IMR-90 (cell line): ENCODE data around the gene TRNAU1AP. TPM values are rescaled to one million over a fixed set of nuclear protein-coding genes. Genes with fewer than 3 reads are reported as not detected.
A peak's percentile ranks its signal among the peaks of the same experiment; 100 is the strongest.

Experiments used
- ATAC-seq: fragments of 200-7000 bp; cut with Tn5 transposase; 2 replicates; pipeline ENCODE4 v1.9.1; 2020; ENCODE audit warnings: low read depth, mild to moderate bottlenecking, moderate library complexity
- BruUV-seq: library from RNA; stranded (reverse); fragments of 400-500 nt; replicated peaks from 2 replicates; lab custom pipeline; 2021; lab: Mats Ljungman, UMichigan
- CTCF ChIA-PET: fragments of 300-600 bp; formaldehyde crosslinking; extraction: SDS; loops from one replicate; lab custom pipeline; 2021; ENCODE audit warnings: antibody characterized with exemption; lab: Yijun Ruan, JAX
- POLR2A ChIA-PET: fragments of 300-600 bp; sonication (Branson Sonifier 250); formaldehyde crosslinking; loops from one replicate; lab custom pipeline; 2022; ENCODE audit warnings: antibody characterized with exemption; ENCODE audit not compliant: unreplicated experiment; lab: Charles Lee
- DNase-seq: peaks from one replicate; pipeline ENCODE4 v3.0.0; 2013
- H2AFZ ChIP-seq: replicated peaks from 2 replicates; pipeline ENCODE3; 2013; ENCODE audit warnings: low read length, mild to moderate bottlenecking; ENCODE audit not compliant: poor library complexity
- H2AK5ac ChIP-seq: 2 replicates; pipeline ENCODE4 v1.6.1; 2013; ENCODE audit warnings: low read depth, low read length, inconsistent platforms
- H2AK9ac ChIP-seq: replicated peaks from 2 replicates; pipeline ENCODE3; 2013; ENCODE audit warnings: mild to moderate bottlenecking, low read depth, low read length, moderate library complexity; ENCODE audit not compliant: poor library complexity
- H2BK120ac ChIP-seq: 2 replicates; pipeline ENCODE4 v1.6.1; 2013; ENCODE audit warnings: low read depth, low read length, inconsistent platforms
- H2BK15ac ChIP-seq: 3 replicates; pipeline ENCODE4 v1.6.1; 2013; ENCODE audit warnings: low read depth, low read length, inconsistent platforms
- H2BK20ac ChIP-seq: 2 replicates; pipeline ENCODE4 v1.6.1; 2013; ENCODE audit warnings: low read depth, mild to moderate bottlenecking, inconsistent platforms, low read length, moderate library complexity
- H2BK5ac ChIP-seq: 2 replicates; pipeline ENCODE4 v1.6.1; 2013; ENCODE audit warnings: mild to moderate bottlenecking, low read depth, low read length, inconsistent platforms; ENCODE audit not compliant: poor library complexity, severe bottlenecking
- H3K14ac ChIP-seq: replicated peaks from 2 replicates; pipeline ENCODE4 v1.6.1; 2013; ENCODE audit warnings: low read depth, low read length, inconsistent platforms
- H3K18ac ChIP-seq: 2 replicates; pipeline ENCODE4 v1.6.1; 2013; ENCODE audit warnings: low read depth, low read length, control low read depth
- H3K23ac ChIP-seq: 2 replicates; pipeline ENCODE4 v1.6.1; 2013; ENCODE audit warnings: low read depth, low read length, inconsistent platforms
- H3K27ac ChIP-seq: 2 replicates; pipeline ENCODE4 v1.5.1; 2013; ENCODE audit warnings: mild to moderate bottlenecking, control low read depth, low read length; ENCODE audit not compliant: insufficient read depth
- H3K27me3 ChIP-seq: 2 replicates; pipeline ENCODE4 v1.6.1; 2013; ENCODE audit warnings: low read length; ENCODE audit not compliant: control insufficient read depth, insufficient read depth
- H3K36me3 ChIP-seq: 2 replicates; pipeline ENCODE4 v1.6.1; 2013; ENCODE audit warnings: low read length, mixed read lengths; ENCODE audit not compliant: control insufficient read depth, insufficient read depth
- H3K4ac ChIP-seq: 2 replicates; pipeline ENCODE4 v1.6.1; 2013; ENCODE audit warnings: low read depth, low read length, inconsistent platforms
- H3K4me1 ChIP-seq: 2 replicates; pipeline ENCODE4 v1.6.1; 2013; ENCODE audit warnings: low read length, mixed read lengths; ENCODE audit not compliant: control insufficient read depth, insufficient read depth
- H3K4me2 ChIP-seq: 2 replicates; pipeline ENCODE4 v1.6.1; 2013; ENCODE audit warnings: low read depth, mild to moderate bottlenecking, control low read depth, low read length, moderate library complexity
- H3K4me3 ChIP-seq: 2 replicates; pipeline ENCODE4 v1.5.1; 2013; ENCODE audit warnings: low read depth, mild to moderate bottlenecking, control low read depth, low read length, moderate library complexity; ENCODE audit not compliant: insufficient read depth
- H3K56ac ChIP-seq: 2 replicates; pipeline ENCODE4 v1.6.1; 2013; ENCODE audit warnings: low read length, inconsistent platforms; ENCODE audit not compliant: insufficient read depth; ENCODE audit errors: extremely low read depth
- H3K79me1 ChIP-seq, 2 experiments: 2 replicates each; pipeline ENCODE4 v1.6.1; 2013; ENCODE audit warnings: low read length in 2 of 2, inconsistent platforms in 1 of 2, low read depth in 1 of 2
- H3K9ac ChIP-seq: 2 replicates; pipeline ENCODE4 v1.6.1; 2013; ENCODE audit warnings: low read depth, low read length, control low read depth
- H3K9me1 ChIP-seq: 2 replicates; pipeline ENCODE4 v1.6.1; 2013; ENCODE audit warnings: low read length, inconsistent platforms; ENCODE audit not compliant: insufficient read depth
- H3K9me3 ChIP-seq: 2 replicates; pipeline ENCODE4 v1.6.1; 2013; ENCODE audit warnings: low read length; ENCODE audit not compliant: control insufficient read depth, insufficient read depth
- H4K20me1 ChIP-seq: 2 replicates; pipeline ENCODE4 v1.6.1; 2013; ENCODE audit warnings: low read length, inconsistent platforms; ENCODE audit not compliant: insufficient read depth
- H4K5ac ChIP-seq: 2 replicates; pipeline ENCODE4 v1.6.1; 2013; ENCODE audit warnings: mild to moderate bottlenecking, low read depth, low read length, control low read depth
- H4K8ac ChIP-seq, 2 experiments: 2 replicates each; pipeline ENCODE4 v1.6.1; 2013; ENCODE audit warnings: low read depth in 2 of 2, low read length in 2 of 2, control low read depth in 1 of 2, inconsistent platforms in 1 of 2
- H4K91ac ChIP-seq: 2 replicates; pipeline ENCODE4 v1.6.1; 2013; ENCODE audit warnings: low read depth, low read length, inconsistent platforms; ENCODE audit not compliant: insufficient read depth
- CEBPB ChIP-seq: IDR thresholded peaks from 2 replicates; pipeline ENCODE4 v1.6.1; 2012; ENCODE audit warnings: low read depth, low read length, improper control_type of control experiment
- POLR2A ChIP-seq: IDR thresholded peaks from 2 replicates; pipeline ENCODE4 v1.6.1; 2012; ENCODE audit warnings: mild to moderate bottlenecking, low read depth, low read length
- WGBS, 2 experiments: methylation state at CpG; one replicate each; pipeline versions ENCODE4 v1.1.5 to v1.1.7; 2013; ENCODE audit warnings: missing lambda C conversion rate in 2 of 2; ENCODE audit not compliant: insufficient read length in 1 of 2; ENCODE audit errors: extremely low coverage in 2 of 2; 5-methylcytosine and 5-hydroxymethylcytosine counted together
- dilution Hi-C: fragments of 300-500 bp; cut with HindIII; formaldehyde crosslinking; loops from one replicate; pipeline ENCODE4 v1.14.3; 2018; ENCODE audit warnings: low sequenced_read_pairs; ENCODE audit not compliant: unreplicated experiment
- in situ Hi-C: fragments of 300-500 bp; cut with MboI; formaldehyde crosslinking; loops from 3 replicates; pipeline ENCODE4 v1.14.3; 2019; ENCODE audit warnings: low sequenced_read_pairs, inconsistent platforms, mixed read lengths
- intact Hi-C: fragments of 100-400 bp; cut with micrococcal nuclease; formaldehyde crosslinking; loops from 2 replicates; pipeline ENCODE4 v1.10.0; 2022
- polyA plus RNA-seq, 3 experiments: library from polyadenylated mRNA; depleted of rRNA; stranded (reverse); fragments of >200 nt; gene quantifications; 2 replicates each; pipeline ENCODE4 v1.2.3, GENCODE V29; 2012; ENCODE audit warnings: low replicate concordance in 1 of 3
- total RNA-seq: library from RNA; depleted of rRNA; stranded (reverse); fragments of >200 nt; gene quantifications from 2 replicates; pipeline ENCODE4 v1.2.3, GENCODE V29; 2012

Gene TRNAU1AP
- total and polyA plus RNA-seq, 2 of the 4 experiments (the other 2 are of a cell fraction) = 23.3 to 23.8 TPM

DNA sequence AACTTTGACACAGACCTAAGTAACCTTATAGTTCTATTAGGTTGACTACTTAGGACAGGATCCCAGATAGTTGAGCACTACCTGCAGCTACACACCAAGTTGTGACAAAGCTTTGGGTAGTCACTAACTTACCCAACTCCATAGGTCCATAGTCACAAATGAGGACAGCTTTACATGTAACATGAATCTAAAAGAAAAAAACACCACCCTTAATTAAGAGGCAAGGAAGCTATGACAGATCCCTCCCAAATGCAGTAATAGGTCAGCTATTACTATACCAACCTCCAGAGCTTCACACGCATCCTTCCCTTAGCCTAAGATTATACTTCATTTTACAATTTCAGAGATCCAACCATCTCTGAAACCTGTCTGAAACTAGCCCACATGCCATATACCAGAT, 26.5 kb downstream of the TRNAU1AP start:
- Histone ChIP-seq H4K20me1 (peaks cover 44% of the 10 kb centered on the region), H4K91ac (no peak overlapping the region), H3K9me3 (no peaks in the 10 kb centered on the region), H2BK20ac (no peak overlapping the region), H3K27me3 (no peaks in the 10 kb centered on the region), H3K4me3 (no peak overlapping the region), H3K4ac (no peak overlapping the region), H3K9ac (peak overlapping the region; percentile 2; the same call in 1 of the 2 replicates), H3K23ac (peak overlapping the region; percentile 63), H3K56ac (no peak overlapping the region), H4K8ac (0 out of 4 replicates have a peak overlapping the region, but pooled peaks of 1 of the 2 experiments have one; percentile 11), H2AK9ac (no peak overlapping the region), H3K9me1 (peaks cover 7% of the 10 kb centered on the region; the same call in 1 of the 2 replicates), H2AFZ (no peak overlapping the region), H3K4me1 (peaks cover 6% of the 10 kb centered on the region; the same call in 1 of the 2 replicates), H2BK120ac (no peak overlapping the region), H3K36me3 (peaks cover 40% of the 10 kb centered on the region), H2BK15ac (no peak overlapping the region), H3K4me2 (no peak overlapping the region), H3K27ac (no peak overlapping the region), H3K14ac (0 out of 2 replicates have a peak overlapping the region, but pooled peaks have one; percentile 28), H3K79me1 (peaks cover 13 to 35% of the 10 kb centered on the region in 2 experiments), H4K5ac (no peak overlapping the region), H3K18ac (no peak overlapping the region), H2AK5ac (no peak overlapping the region), H2BK5ac (no peak overlapping the region)
- no CpG with 5 or more reads among the region's 1 CpG for WGBS, 2 experiments
- dilution Hi-C loops (no loop called here), intact Hi-C loops (no loop called here), in situ Hi-C loops (no loop called here)
- BruUV-seq = no TSS peak
- ChIA-PET CTCF (interaction anchor here (1.1 kb wide), 1 partner anchor 23 kb away, joined by 3 read pairs; no protein-coding TSS in a partner anchor), POLR2A (interaction anchor here (0.5 to 1.1 kb wide), 2 partner anchors 22 to 23 kb away, joined by 5 to 9 read pairs; no protein-coding TSS in a partner anchor)
- ATAC-seq (no peak), DNase-seq (no peak)
- TF ChIP-seq POLR2A (no peak), CEBPB (no peak)
